ENCODE data around the gene CYP24A1. TPM values are rescaled to one million over a fixed set of nuclear protein-coding genes. Genes with fewer than 3 reads are reported as not detected.
A peak's percentile ranks its signal among the peaks of the same experiment; 100 is the strongest.

Gene CYP24A1
- total RNA-seq (not detected), polyA plus RNA-seq (not detected)
- long read RNA-seq, donor 1 = 0 reads
- long read RNA-seq, donor 2 = 0 reads

GRCh38 chr20:54173653-54174456 is at the start of gene CYP24A1:
Gene CYP24A1 (minus strand): TSS chr20:54173986. CDS start chr20:54173579, 407 bp downstream.
- Histone ChIP-seq H3K27me3 (ENCODE audit: control insufficient read depth in 1 of 2, insufficient read depth in 2 of 2, low read length in 1 of 2) (peaks cover 0 to 2% of the 10 kb centered on the region in 2 donors), H3K4me1 (ENCODE audit: control insufficient read depth in 1 of 2, insufficient read depth in 2 of 2, low read length in 2 of 2) (no peaks in the 10 kb centered on the region), H3K9me3 (ENCODE audit: control insufficient read depth, low read length) (no peaks in the 10 kb centered on the region), H3K36me3 (ENCODE audit: control insufficient read depth in 1 of 2, insufficient read depth in 2 of 2, low read length in 1 of 2) (no peaks in the 10 kb centered on the region), H3K27ac (ENCODE audit: low read depth in 1 of 2, low read length in 2 of 2) (no peak within 1 kb of the TSS), H3K4me3 (ENCODE audit: low read length in 2 of 2) (peak within 1 kb of the TSS in 1 of 2 donors; percentile 23)
- WGBS, 2 donors = 1% methylated on average over 43 to 61 of the region's 61 CpGs
- DNase-seq (no peak), ATAC-seq (ENCODE audit: low FRiP score) (peak; percentile 38)
- intact Hi-C loops (cut with DNase I) = no loop called here

- H3K27ac ChIP-seq (ENCODE audit: low read depth in 1 of 2, low read length in 2 of 2) = no peak overlapping the region
- WGBS, 2 donors = 94 to 99% methylated on average over 5 of the region's 5 CpGs
- H3K27me3 ChIP-seq (ENCODE audit: control insufficient read depth in 1 of 2, insufficient read depth in 2 of 2, low read length in 1 of 2) = no peaks in the 10 kb centered on the region
- peaks cover 2 to 5% of the 10 kb centered on the region in 2 donors for H3K4me1 ChIP-seq (ENCODE audit: control insufficient read depth in 1 of 2, insufficient read depth in 2 of 2, low read length in 2 of 2)
- no peaks in the 10 kb centered on the region for H3K9me3 ChIP-seq (ENCODE audit: control insufficient read depth, low read length)
- no peak for ATAC-seq (ENCODE audit: low FRiP score)
- H3K36me3 ChIP-seq (ENCODE audit: control insufficient read depth in 1 of 2, insufficient read depth in 2 of 2, low read length in 1 of 2) = no peaks in the 10 kb centered on the region
- no peak for DNase-seq
- intact Hi-C loops (cut with DNase I) = loop anchor here (5.0 kb wide), 3 partner anchors 129 to 424 kb away; partner anchors contain the start of gene DOK5 (in 1 of the 2)
- H3K4me3 ChIP-seq (ENCODE audit: low read length in 2 of 2) = no peak overlapping the region
Observed at GRCh38 chr20:54223285-54223684, 49.5 kb upstream of the CYP24A1 start.

GRCh38 chr20:54221996-54222890 is 48.5 kb upstream of the CYP24A1 start:
- intact Hi-C loops (cut with DNase I) = loop anchor here (2.0 to 5.0 kb wide), 4 partner anchors 130 to 425 kb away; partner anchors contain the start of gene DOK5 (in 1 of the 2)
- Histone ChIP-seq H3K9me3 (ENCODE audit: control insufficient read depth, low read length) (no peaks in the 10 kb centered on the region), H3K4me3 (ENCODE audit: low read length in 2 of 2) (no peak overlapping the region), H3K4me1 (ENCODE audit: control insufficient read depth in 1 of 2, insufficient read depth in 2 of 2, low read length in 2 of 2) (peaks cover 2 to 5% of the 10 kb centered on the region in 2 donors), H3K36me3 (ENCODE audit: control insufficient read depth in 1 of 2, insufficient read depth in 2 of 2, low read length in 1 of 2) (no peaks in the 10 kb centered on the region), H3K27ac (ENCODE audit: low read depth in 1 of 2, low read length in 2 of 2) (no peak overlapping the region), H3K27me3 (ENCODE audit: control insufficient read depth in 1 of 2, insufficient read depth in 2 of 2, low read length in 1 of 2) (no peaks in the 10 kb centered on the region)
- WGBS, 2 donors = 10 to 14% methylated on average over 17 of the region's 17 CpGs
- ATAC-seq (ENCODE audit: low FRiP score) (peak; percentile 15), DNase-seq (no peak)

GRCh38 chr20:54221353-54221752 is 47.6 kb upstream of the CYP24A1 start:
- no peak for ATAC-seq (ENCODE audit: low FRiP score)

GRCh38 chr20:54220722-54221121 is 46.9 kb upstream of the CYP24A1 start:
- WGBS, 2 donors = 93 to 96% methylated on average over 6 of the region's 6 CpGs
- ATAC-seq (ENCODE audit: low FRiP score) (no peak), DNase-seq (no peak)
- intact Hi-C loops (cut with DNase I) = loop anchor here (2.0 to 5.0 kb wide), 4 partner anchors 132 to 427 kb away; partner anchors contain the start of gene DOK5 (in 1 of the 2)
- H3K27me3 ChIP-seq (ENCODE audit: control insufficient read depth in 1 of 2, insufficient read depth in 2 of 2, low read length in 1 of 2) = no peaks in the 10 kb centered on the region
- H3K4me1 ChIP-seq (ENCODE audit: control insufficient read depth in 1 of 2, insufficient read depth in 2 of 2, low read length in 2 of 2) = peaks cover 2 to 5% of the 10 kb centered on the region in 2 donors
- no peaks in the 10 kb centered on the region for H3K9me3 ChIP-seq (ENCODE audit: control insufficient read depth, low read length)
- H3K27ac ChIP-seq (ENCODE audit: low read depth in 1 of 2, low read length in 2 of 2) = no peak overlapping the region
- no peak overlapping the region for H3K4me3 ChIP-seq (ENCODE audit: low read length in 2 of 2)
- no peaks in the 10 kb centered on the region for H3K36me3 ChIP-seq (ENCODE audit: control insufficient read depth in 1 of 2, insufficient read depth in 2 of 2, low read length in 1 of 2)

More at GRCh38 chr20:54221353-54221752, 47.6 kb upstream of the CYP24A1 start:
- Histone ChIP-seq H3K27ac (ENCODE audit: low read depth in 1 of 2, low read length in 2 of 2) (no peak overlapping the region), H3K9me3 (ENCODE audit: control insufficient read depth, low read length) (no peaks in the 10 kb centered on the region), H3K4me3 (ENCODE audit: low read length in 2 of 2) (no peak overlapping the region), H3K4me1 (ENCODE audit: control insufficient read depth in 1 of 2, insufficient read depth in 2 of 2, low read length in 2 of 2) (peaks cover 2 to 5% of the 10 kb centered on the region in 2 donors), H3K27me3 (ENCODE audit: control insufficient read depth in 1 of 2, insufficient read depth in 2 of 2, low read length in 1 of 2) (no peaks in the 10 kb centered on the region), H3K36me3 (ENCODE audit: control insufficient read depth in 1 of 2, insufficient read depth in 2 of 2, low read length in 1 of 2) (no peaks in the 10 kb centered on the region)
- no peak for DNase-seq
- intact Hi-C loops (cut with DNase I) = loop anchor here (2.0 to 5.0 kb wide), 4 partner anchors 131 to 426 kb away; partner anchors contain the start of gene DOK5 (in 1 of the 2)
- 64 to 71% methylated on average over 4 of the region's 4 CpGs for WGBS, 2 donors

- WGBS, 2 donors = 50 to 58% methylated on average over 6 of the region's 6 CpGs
- intact Hi-C loops (cut with DNase I) = loop anchor here (2.0 to 5.0 kb wide), 4 partner anchors 132 to 427 kb away; partner anchors contain the start of gene DOK5 (in 1 of the 2)
- ATAC-seq (ENCODE audit: low FRiP score) = no peak
Observed at GRCh38 chr20:54219751-54220426, 46.1 kb upstream of the CYP24A1 start.

GRCh38 chr20:54218470-54218869 is 44.7 kb upstream of the CYP24A1 start:
- Histone ChIP-seq H3K27me3 (ENCODE audit: control insufficient read depth in 1 of 2, insufficient read depth in 2 of 2, low read length in 1 of 2) (no peaks in the 10 kb centered on the region), H3K9me3 (ENCODE audit: control insufficient read depth, low read length) (no peaks in the 10 kb centered on the region)
- ATAC-seq (ENCODE audit: low FRiP score) = no peak

More at GRCh38 chr20:54219751-54220426, 46.1 kb upstream of the CYP24A1 start:
- Histone ChIP-seq H3K4me3 (ENCODE audit: low read length in 2 of 2) (no peak overlapping the region), H3K4me1 (ENCODE audit: control insufficient read depth in 1 of 2, insufficient read depth in 2 of 2, low read length in 2 of 2) (peaks cover 2 to 5% of the 10 kb centered on the region in 2 donors), H3K9me3 (ENCODE audit: control insufficient read depth, low read length) (no peaks in the 10 kb centered on the region), H3K27ac (ENCODE audit: low read depth in 1 of 2, low read length in 2 of 2) (no peak overlapping the region), H3K36me3 (ENCODE audit: control insufficient read depth in 1 of 2, insufficient read depth in 2 of 2, low read length in 1 of 2) (no peaks in the 10 kb centered on the region), H3K27me3 (ENCODE audit: control insufficient read depth in 1 of 2, insufficient read depth in 2 of 2, low read length in 1 of 2) (no peaks in the 10 kb centered on the region)
- no peak for DNase-seq

GRCh38 chr20:54217762-54218161 is 44.0 kb upstream of the CYP24A1 start:
- Histone ChIP-seq H3K4me1 (ENCODE audit: control insufficient read depth in 1 of 2, insufficient read depth in 2 of 2, low read length in 2 of 2) (peaks cover 2 to 5% of the 10 kb centered on the region in 2 donors), H3K27ac (ENCODE audit: low read depth in 1 of 2, low read length in 2 of 2) (no peak overlapping the region), H3K4me3 (ENCODE audit: low read length in 2 of 2) (no peak overlapping the region), H3K9me3 (ENCODE audit: control insufficient read depth, low read length) (no peaks in the 10 kb centered on the region), H3K36me3 (ENCODE audit: control insufficient read depth in 1 of 2, insufficient read depth in 2 of 2, low read length in 1 of 2) (no peaks in the 10 kb centered on the region), H3K27me3 (ENCODE audit: control insufficient read depth in 1 of 2, insufficient read depth in 2 of 2, low read length in 1 of 2) (no peaks in the 10 kb centered on the region)
- ATAC-seq (ENCODE audit: low FRiP score) = no peak
- WGBS, 2 donors = 84 to 85% methylated on average over 7 of the region's 7 CpGs
- no peak for DNase-seq
- intact Hi-C loops (cut with DNase I) = no loop called here

More at GRCh38 chr20:54218470-54218869, 44.7 kb upstream of the CYP24A1 start:
- DNase-seq = no peak
- Histone ChIP-seq H3K4me3 (ENCODE audit: low read length in 2 of 2) (no peak overlapping the region), H3K36me3 (ENCODE audit: control insufficient read depth in 1 of 2, insufficient read depth in 2 of 2, low read length in 1 of 2) (no peaks in the 10 kb centered on the region), H3K4me1 (ENCODE audit: control insufficient read depth in 1 of 2, insufficient read depth in 2 of 2, low read length in 2 of 2) (peaks cover 2 to 5% of the 10 kb centered on the region in 2 donors), H3K27ac (ENCODE audit: low read depth in 1 of 2, low read length in 2 of 2) (no peak overlapping the region)
- intact Hi-C loops (cut with DNase I) = no loop called here
